ENCODE data around the gene DTNB.
"Not testable (repeated sequence)": the region's sequence is repeated elsewhere in the genome, so short reads cannot be mapped to it uniquely, and the experiment has no call there.

Gene DTNB

GRCh38 chr2:25632396-25632795, 41.0 kb downstream of the DTNB start:
- DNase-seq (ENCODE audit: low read depth in 3 of 3, low spot score in 1 of 3), result no peak

- DNase-seq (ENCODE audit: low read depth in 3 of 3, low spot score in 1 of 3), result no peak
These were observed 48.7 kb downstream of the DTNB start for GRCh38 chr2:25624635-25625034.

- no peak for DNase-seq (ENCODE audit: low read depth in 3 of 3, low spot score in 1 of 3)
These were observed 50.0 kb downstream of the DTNB start for GRCh38 chr2:25623361-25623760.

- no peak for DNase-seq (ENCODE audit: low read depth in 3 of 3, low spot score in 1 of 3)
These were observed 52.7 kb downstream of the DTNB start for GRCh38 chr2:25620711-25621110.

- DNase-seq (ENCODE audit: low read depth in 3 of 3, low spot score in 1 of 3), result no peak
These were observed 53.3 kb downstream of the DTNB start for GRCh38 chr2:25620077-25620476.

- DNase-seq (ENCODE audit: low read depth in 3 of 3, low spot score in 1 of 3), result no peak
These were observed 54.2 kb downstream of the DTNB start for GRCh38 chr2:25619185-25619584.

- no peak for DNase-seq (ENCODE audit: low read depth in 3 of 3, low spot score in 1 of 3)
These were observed 54.7 kb downstream of the DTNB start for GRCh38 chr2:25618676-25619075.

- no peak for DNase-seq (ENCODE audit: low read depth in 3 of 3, low spot score in 1 of 3)
These were observed 55.3 kb downstream of the DTNB start for GRCh38 chr2:25617948-25618646.

GRCh38 chr2:25615920-25616319, 57.5 kb downstream of the DTNB start:
- no peak for DNase-seq (ENCODE audit: low read depth in 3 of 3, low spot score in 1 of 3)

GRCh38 chr2:25615386-25615785, 58.0 kb downstream of the DTNB start:
- no peak for DNase-seq (ENCODE audit: low read depth in 3 of 3, low spot score in 1 of 3)

GRCh38 chr2:25614711-25615110, 58.7 kb downstream of the DTNB start:
- no peak for DNase-seq (ENCODE audit: low read depth in 3 of 3, low spot score in 1 of 3)

- no peak for DNase-seq (ENCODE audit: low read depth in 3 of 3, low spot score in 1 of 3)
These were observed 64.7 kb downstream of the DTNB start for GRCh38 chr2:25608718-25609117.

- no peak for DNase-seq (ENCODE audit: low read depth in 3 of 3, low spot score in 1 of 3)
These were observed 66.5 kb downstream of the DTNB start for GRCh38 chr2:25606892-25607291.

GRCh38 chr2:25602333-25602723, 71.0 kb downstream of the DTNB start:
- DNase-seq (ENCODE audit: low read depth in 3 of 3, low spot score in 1 of 3), result no peak

- DNase-seq (ENCODE audit: low read depth in 3 of 3, low spot score in 1 of 3), result not testable (repeated sequence)
These were observed 71.6 kb downstream of the DTNB start for GRCh38 chr2:25601711-25602332.

- DNase-seq (ENCODE audit: low read depth in 3 of 3, low spot score in 1 of 3), result no peak
These were observed 74.5 kb downstream of the DTNB start for GRCh38 chr2:25598911-25599310.

GRCh38 chr2:25598332-25598731, 75.0 kb downstream of the DTNB start:
- DNase-seq (ENCODE audit: low read depth in 3 of 3, low spot score in 1 of 3), result no peak

GRCh38 chr2:25597881-25598280, 75.5 kb downstream of the DTNB start:
- no peak for DNase-seq (ENCODE audit: low read depth in 3 of 3, low spot score in 1 of 3)

- no peak for DNase-seq (ENCODE audit: low read depth in 3 of 3, low spot score in 1 of 3)
These were observed 76.7 kb downstream of the DTNB start for GRCh38 chr2:25596516-25597244.

- DNase-seq (ENCODE audit: low read depth in 3 of 3, low spot score in 1 of 3), result no peak
These were observed 78.0 kb downstream of the DTNB start for GRCh38 chr2:25595393-25595792.

GRCh38 chr2:25594991-25595390, 78.4 kb downstream of the DTNB start:
- no peak for DNase-seq (ENCODE audit: low read depth in 3 of 3, low spot score in 1 of 3)

GRCh38 chr2:25592766-25593292, 80.5 kb downstream of the DTNB start:
- no peak for DNase-seq (ENCODE audit: low read depth in 3 of 3, low spot score in 1 of 3)

Measured in stimulated activated CD4-positive, alpha-beta T cell treated with anti-CD3 and anti-CD28 coated beads, TNF-alpha, amount 100 ng/mL, for 1 hour (primary cell).